ENCODE data around the gene GAREM1.
"Not testable (repeated sequence)": the region's sequence is repeated elsewhere in the genome, so short reads cannot be mapped to it uniquely, and the experiment has no call there.

GAREM1 gene

GRCh38 chr18:32257084-32257785 is 213.4 kb downstream of the GAREM1 start:
- DNase-seq (ENCODE audit: low read depth): no peak

GRCh38 chr18:32255570-32255969 is 215.1 kb downstream of the GAREM1 start:
- no peak for DNase-seq (ENCODE audit: low read depth)

- no peak for DNase-seq (ENCODE audit: low read depth)
Observed at GRCh38 chr18:32252141-32252860, 218.4 kb downstream of the GAREM1 start.

- DNase-seq (ENCODE audit: low read depth): no peak
Observed at GRCh38 chr18:32251466-32251865, 219.2 kb downstream of the GAREM1 start.

- DNase-seq (ENCODE audit: low read depth): no peak
Observed at GRCh38 chr18:32249147-32249929, 221.3 kb downstream of the GAREM1 start.

GRCh38 chr18:32244881-32245280 is 225.8 kb downstream of the GAREM1 start:
- DNase-seq (ENCODE audit: low read depth): no peak

- DNase-seq (ENCODE audit: low read depth): no peak
Observed at GRCh38 chr18:32243358-32243757, 227.3 kb downstream of the GAREM1 start.

GRCh38 chr18:32242395-32242794 is 228.3 kb downstream of the GAREM1 start:
- DNase-seq (ENCODE audit: low read depth): no peak

GRCh38 chr18:32238635-32239268 is 231.9 kb downstream of the GAREM1 start:
- DNase-seq (ENCODE audit: low read depth): no peak

GRCh38 chr18:32237049-32237448 is 233.6 kb downstream of the GAREM1 start:
- no peak for DNase-seq (ENCODE audit: low read depth)

GRCh38 chr18:32233348-32233747 is 237.3 kb downstream of the GAREM1 start:
- not testable (repeated sequence) for DNase-seq (ENCODE audit: low read depth)

- no peak for DNase-seq (ENCODE audit: low read depth)
Observed at GRCh38 chr18:32219431-32220018, 251.2 kb downstream of the GAREM1 start.

GRCh38 chr18:32216390-32216789 is 254.3 kb downstream of the GAREM1 start:
- DNase-seq (ENCODE audit: low read depth): no peak

GRCh38 chr18:32213693-32214092 is 257.0 kb downstream of the GAREM1 start:
- DNase-seq (ENCODE audit: low read depth): no peak

Data from ELR (cell line).